GM12864 (cell line): Measurements from ENCODE around the gene RILPL1.

ENCODE experiments used
- DNase-seq: peaks from one replicate; pipeline ENCODE4 v3.0.0-alpha.2; 2011; ENCODE audit warnings: low read depth
- H3K4me3 ChIP-seq: 2 replicates; pipeline ENCODE4 v1.5.1; 2011; ENCODE audit warnings: mild to moderate bottlenecking, low read depth, low read length, control low read depth
- TF ChIP-seq, protein P1 (sequence below): IDR thresholded peaks from 2 replicates; pipeline ENCODE4 v1.5.1; 2011; ENCODE audit warnings: low read depth, mild to moderate bottlenecking, moderate library complexity, low read length, control low read depth, inconsistent platforms; ENCODE audit errors: missing control alignments

The RILPL1 gene

DNA sequence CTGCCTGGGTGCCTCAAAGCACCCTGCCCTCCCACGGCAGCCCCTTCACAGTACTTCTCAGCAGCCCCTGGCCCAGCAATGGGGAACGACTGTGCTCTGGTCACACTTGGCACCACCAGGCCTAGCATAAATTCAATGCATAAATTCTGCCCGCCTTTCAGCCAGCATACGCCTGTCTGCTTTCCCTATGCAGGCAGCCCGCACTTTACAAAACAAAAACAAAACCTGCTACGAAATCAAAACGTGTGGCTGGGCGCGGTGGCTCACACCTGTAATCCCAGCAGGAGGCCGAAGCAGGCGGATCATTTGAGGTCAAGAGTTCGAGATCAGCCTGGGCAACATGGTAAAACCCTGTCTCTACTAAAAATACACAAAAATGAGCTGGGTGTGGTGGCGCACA lies 42.0 kb downstream of the RILPL1 start:
- TF ChIP-seq, protein P1, sequence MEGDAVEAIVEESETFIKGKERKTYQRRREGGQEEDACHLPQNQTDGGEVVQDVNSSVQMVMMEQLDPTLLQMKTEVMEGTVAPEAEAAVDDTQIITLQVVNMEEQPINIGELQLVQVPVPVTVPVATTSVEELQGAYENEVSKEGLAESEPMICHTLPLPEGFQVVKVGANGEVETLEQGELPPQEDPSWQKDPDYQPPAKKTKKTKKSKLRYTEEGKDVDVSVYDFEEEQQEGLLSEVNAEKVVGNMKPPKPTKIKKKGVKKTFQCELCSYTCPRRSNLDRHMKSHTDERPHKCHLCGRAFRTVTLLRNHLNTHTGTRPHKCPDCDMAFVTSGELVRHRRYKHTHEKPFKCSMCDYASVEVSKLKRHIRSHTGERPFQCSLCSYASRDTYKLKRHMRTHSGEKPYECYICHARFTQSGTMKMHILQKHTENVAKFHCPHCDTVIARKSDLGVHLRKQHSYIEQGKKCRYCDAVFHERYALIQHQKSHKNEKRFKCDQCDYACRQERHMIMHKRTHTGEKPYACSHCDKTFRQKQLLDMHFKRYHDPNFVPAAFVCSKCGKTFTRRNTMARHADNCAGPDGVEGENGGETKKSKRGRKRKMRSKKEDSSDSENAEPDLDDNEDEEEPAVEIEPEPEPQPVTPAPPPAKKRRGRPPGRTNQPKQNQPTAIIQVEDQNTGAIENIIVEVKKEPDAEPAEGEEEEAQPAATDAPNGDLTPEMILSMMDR = no peak
- H3K4me3 ChIP-seq = no peak overlapping the region
- no peak for DNase-seq

DNA sequence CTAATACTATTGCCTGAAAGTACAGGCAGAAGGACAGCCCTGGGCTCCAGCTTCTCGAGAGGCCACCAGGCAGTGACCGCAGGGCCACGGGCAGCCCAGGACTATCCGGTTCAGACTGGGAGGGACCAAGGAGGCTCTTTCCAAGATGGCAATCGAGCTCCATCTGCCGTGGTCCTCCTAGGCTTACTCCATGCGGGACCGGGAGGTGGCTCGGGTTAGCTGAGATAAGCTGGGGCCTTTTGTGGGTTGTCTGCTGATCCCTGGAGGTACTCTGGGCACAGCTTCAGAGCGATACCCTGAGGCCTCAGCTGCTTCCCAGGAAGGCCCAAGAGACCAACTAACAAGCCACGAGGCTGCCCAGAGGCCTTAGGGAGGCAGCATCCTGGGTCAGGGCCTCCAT lies 42.5 kb downstream of the RILPL1 start:
- TF ChIP-seq, protein P1 = no peak
- H3K4me3 ChIP-seq = no peak overlapping the region
- DNase-seq = no peak

DNA sequence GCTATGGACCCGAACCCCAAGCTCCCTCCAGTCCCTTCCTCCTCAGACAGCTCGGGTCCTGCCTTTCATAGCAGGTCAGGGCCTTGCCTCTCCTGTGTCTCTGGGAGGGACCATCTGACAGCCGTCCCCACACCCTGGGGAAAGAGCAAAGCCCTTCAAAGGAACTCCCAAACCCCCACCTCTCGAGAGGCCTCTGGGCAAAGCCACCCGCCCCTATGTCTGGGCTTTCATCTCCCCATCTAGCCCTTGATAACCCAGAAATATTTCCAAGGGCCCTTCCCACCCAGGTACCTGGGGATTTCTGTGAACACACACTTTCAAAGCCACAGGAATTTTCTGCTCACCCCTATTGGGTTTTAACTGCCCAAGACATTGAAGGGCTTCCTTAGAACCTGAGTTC lies 43.4 kb downstream of the RILPL1 start:
- no peak overlapping the region for H3K4me3 ChIP-seq
- DNase-seq = no peak
- TF ChIP-seq, protein P1 = no peak

DNA sequence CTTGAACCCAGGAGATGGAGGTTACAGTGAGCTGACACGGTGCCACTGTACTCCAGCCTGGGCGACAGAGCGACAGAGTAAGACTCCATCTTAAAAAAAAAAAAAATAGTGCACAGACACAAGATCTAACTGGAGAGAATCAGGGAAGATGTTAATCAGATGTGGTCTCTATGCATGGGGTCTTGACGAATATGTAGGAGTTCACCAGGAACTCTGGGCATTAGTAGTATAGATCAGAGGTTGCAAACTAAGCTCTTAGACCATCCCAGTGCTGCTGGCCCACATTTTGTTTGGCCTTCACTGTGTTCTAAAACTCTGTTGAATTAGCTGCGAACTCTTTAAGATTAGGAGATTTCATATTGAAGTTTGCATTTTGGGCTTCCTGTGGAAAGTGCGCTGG lies 43.9 kb downstream of the RILPL1 start:
- no peak for DNase-seq
- H3K4me3 ChIP-seq = no peak overlapping the region
- TF ChIP-seq, protein P1 = no peak

DNA sequence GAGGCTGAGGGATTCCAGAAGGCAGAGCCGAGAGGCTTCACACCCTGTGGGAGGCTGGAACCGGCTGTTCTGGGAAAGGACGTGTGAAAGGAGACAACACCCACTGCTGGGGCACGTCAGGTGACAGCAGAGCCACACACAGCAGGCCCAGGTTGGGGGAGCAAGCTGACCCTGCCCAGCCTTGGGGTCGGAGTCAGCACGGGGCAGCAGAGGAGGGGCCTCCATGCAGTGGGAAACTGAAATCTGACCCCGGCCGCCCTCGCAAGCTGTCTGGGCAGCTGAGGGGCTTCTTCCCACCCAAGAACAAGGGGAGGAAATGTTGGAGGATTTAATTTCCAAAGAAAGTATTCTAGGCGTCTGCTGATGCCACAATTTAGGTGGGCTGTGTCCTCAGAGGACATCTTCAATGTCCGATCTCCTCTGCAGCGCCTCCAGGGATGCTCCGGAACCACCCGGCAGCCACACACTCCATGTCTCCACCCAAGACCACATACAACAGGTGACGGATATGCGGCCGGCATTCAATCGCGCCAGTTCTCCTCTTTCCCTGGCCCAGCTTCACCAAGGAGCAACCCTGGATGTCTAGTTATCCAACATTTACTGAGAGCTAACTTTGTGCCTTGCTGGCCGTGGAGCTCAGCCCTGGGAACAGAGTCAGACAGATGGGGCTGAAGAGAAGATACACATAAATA lies 44.8 kb downstream of the RILPL1 start:
- DNase-seq = no peak
- no peak overlapping the region for H3K4me3 ChIP-seq
- TF ChIP-seq, protein P1 = no peak

DNA sequence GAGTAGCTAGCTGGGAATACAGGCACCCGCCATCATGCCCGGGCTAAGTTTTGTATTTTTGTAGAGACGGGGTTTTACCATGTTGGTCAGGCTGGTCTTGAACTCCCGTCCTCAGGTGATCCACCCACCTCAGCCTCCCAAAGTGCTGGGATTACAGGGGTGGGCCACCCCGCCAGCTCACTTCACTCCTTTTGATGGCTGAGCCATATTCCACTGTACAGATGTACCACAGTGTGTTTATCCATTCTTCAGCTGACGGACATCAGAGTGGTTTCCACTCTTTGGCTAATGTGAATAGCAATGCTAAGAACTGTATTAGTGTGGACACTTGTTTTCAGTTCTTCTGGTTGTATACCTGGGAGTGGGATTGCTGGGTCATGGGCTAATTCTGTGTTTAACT lies 46.1 kb downstream of the RILPL1 start:
- no peak overlapping the region for H3K4me3 ChIP-seq
- TF ChIP-seq, protein P1 = no peak

DNA sequence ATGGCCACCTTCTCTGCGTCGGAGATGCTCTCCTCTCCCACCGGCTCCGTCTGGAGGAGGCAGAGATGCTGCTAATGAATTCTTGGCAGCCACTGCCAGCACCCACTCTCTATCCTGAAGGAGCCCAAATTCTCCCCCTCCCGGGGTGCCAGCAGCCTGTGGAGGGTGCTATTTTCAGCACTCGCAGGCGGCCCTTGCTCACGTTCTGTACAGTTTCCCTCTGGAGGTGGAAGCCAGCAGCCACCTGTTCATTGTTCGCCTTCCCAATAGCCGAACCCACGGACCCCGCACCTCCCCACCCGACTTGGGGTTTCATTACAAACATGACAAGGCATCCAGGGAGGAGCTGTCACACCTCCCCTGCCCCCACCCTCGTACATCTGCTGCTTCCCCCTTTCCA lies 47.8 kb downstream of the RILPL1 start:
- no peak for DNase-seq
- TF ChIP-seq, protein P1 = no peak
- H3K4me3 ChIP-seq = no peak overlapping the region

More for the DNA sequence above, 46.1 kb downstream of the RILPL1 start:
- DNase-seq = no peak
